ENCODE measurements around the gene ADCY1. TPM values are rescaled to one million over a fixed set of nuclear protein-coding genes. Genes with fewer than 3 reads are reported as not detected.

The ADCY1 gene
- total RNA-seq, 4 donors from 2014 or later, result 0.49 to 1.2 (median 0.72) TPM

GRCh38 chr7:45683556-45684148 lies 109.5 kb downstream of the ADCY1 start:
- Histone ChIP-seq H3K27ac (no peak overlapping the region), H3K4me1 (no peaks in the 10 kb centered on the region), H3K27me3 (no peaks in the 10 kb centered on the region), H3K9me3 (no peaks in the 10 kb centered on the region), H3K4me3 (no peak overlapping the region), H3K36me3 (peaks cover 0 to 10% of the 10 kb centered on the region in 2 donors)
- TF ChIP-seq EP300 (IDR thresholded peaks at IDR 0.05) (no peak), POLR2AphosphoS5 (IDR thresholded peaks at IDR 0.05) (no peak)
- TF ChIP-seq, protein P1, sequence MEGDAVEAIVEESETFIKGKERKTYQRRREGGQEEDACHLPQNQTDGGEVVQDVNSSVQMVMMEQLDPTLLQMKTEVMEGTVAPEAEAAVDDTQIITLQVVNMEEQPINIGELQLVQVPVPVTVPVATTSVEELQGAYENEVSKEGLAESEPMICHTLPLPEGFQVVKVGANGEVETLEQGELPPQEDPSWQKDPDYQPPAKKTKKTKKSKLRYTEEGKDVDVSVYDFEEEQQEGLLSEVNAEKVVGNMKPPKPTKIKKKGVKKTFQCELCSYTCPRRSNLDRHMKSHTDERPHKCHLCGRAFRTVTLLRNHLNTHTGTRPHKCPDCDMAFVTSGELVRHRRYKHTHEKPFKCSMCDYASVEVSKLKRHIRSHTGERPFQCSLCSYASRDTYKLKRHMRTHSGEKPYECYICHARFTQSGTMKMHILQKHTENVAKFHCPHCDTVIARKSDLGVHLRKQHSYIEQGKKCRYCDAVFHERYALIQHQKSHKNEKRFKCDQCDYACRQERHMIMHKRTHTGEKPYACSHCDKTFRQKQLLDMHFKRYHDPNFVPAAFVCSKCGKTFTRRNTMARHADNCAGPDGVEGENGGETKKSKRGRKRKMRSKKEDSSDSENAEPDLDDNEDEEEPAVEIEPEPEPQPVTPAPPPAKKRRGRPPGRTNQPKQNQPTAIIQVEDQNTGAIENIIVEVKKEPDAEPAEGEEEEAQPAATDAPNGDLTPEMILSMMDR (IDR thresholded peaks at IDR 0.05), result no peak
- WGBS, 2 donors (ENCODE audit: low coverage in 1 of 2), result 90 to 100% methylated on average over 2 to 4 of the region's 13 CpGs
- no peak for ATAC-seq

DNA sequence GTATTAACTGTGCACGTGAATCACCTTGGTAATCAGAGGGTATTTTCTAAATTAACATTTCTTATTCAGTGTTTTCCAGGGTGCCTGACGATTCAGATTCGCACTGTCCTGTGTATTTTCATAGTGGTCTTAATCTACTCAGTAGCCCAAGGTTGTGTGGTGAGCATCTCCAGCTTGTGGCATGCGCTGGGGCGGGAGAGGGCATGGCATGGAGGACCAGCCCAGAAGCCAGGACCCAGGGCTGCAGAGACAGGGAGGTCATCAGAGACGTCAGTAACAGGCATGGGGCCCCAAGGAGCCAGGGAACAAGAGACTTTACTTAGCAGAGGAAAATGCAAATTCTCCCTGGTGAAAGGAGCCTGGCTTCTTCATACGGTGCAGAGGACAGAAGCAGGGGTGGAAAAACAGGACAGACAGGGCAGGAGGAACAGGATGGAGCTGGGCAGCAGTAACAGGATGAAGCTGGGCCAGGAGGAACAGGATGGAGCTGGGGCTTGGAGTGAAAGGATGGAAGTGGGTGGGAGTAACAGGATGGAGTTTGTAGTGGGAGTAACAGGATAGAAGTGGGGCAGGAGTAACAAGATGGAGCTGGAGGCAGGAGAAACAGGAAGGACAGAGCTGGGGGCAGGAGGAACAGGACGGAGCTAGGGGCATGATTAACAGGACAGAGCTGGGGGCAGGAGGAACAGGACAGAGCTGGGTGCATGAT lies 110.9 kb downstream of the ADCY1 start:
- no peak overlapping the region for H3K4me3 ChIP-seq
- TF ChIP-seq EP300 (IDR thresholded peaks at IDR 0.05), result no peak
- no peak for TF ChIP-seq POLR2A (IDR thresholded peaks at IDR 0.05)
- TF ChIP-seq POLR2AphosphoS5 (IDR thresholded peaks at IDR 0.05), result no peak
- TF ChIP-seq, protein P1 (IDR thresholded peaks at IDR 0.05), result no peak
- no peaks in the 10 kb centered on the region for H3K4me1 ChIP-seq
- H3K36me3 ChIP-seq, result peaks cover 0 to 6% of the 10 kb centered on the region in 2 donors
- no peak overlapping the region for H3K27ac ChIP-seq
- 32 to 51% methylated on average over 5 to 6 of the region's 8 CpGs for WGBS, 2 donors (ENCODE audit: low coverage in 1 of 2)
- ATAC-seq, result no peak
- H3K27me3 ChIP-seq, result no peaks in the 10 kb centered on the region
- H3K9me3 ChIP-seq, result no peaks in the 10 kb centered on the region

GRCh38 chr7:45685619-45686240 lies 111.6 kb downstream of the ADCY1 start:
- H3K9me3 ChIP-seq, result no peaks in the 10 kb centered on the region
- no peak for ATAC-seq
- no peak overlapping the region for H3K4me3 ChIP-seq
- H3K36me3 ChIP-seq, result peaks cover 0 to 5% of the 10 kb centered on the region in 2 donors
- H3K27me3 ChIP-seq, result no peaks in the 10 kb centered on the region
- TF ChIP-seq POLR2AphosphoS5 (IDR thresholded peaks at IDR 0.05), result no peak
- TF ChIP-seq, protein P1 (IDR thresholded peaks at IDR 0.05), result no peak
- no peak for TF ChIP-seq EP300 (IDR thresholded peaks at IDR 0.05)
- 88 to 97% methylated on average over 5 to 7 of the region's 11 CpGs for WGBS, 2 donors (ENCODE audit: low coverage in 1 of 2)
- H3K27ac ChIP-seq, result no peak overlapping the region
- H3K4me1 ChIP-seq, result no peaks in the 10 kb centered on the region

DNA sequence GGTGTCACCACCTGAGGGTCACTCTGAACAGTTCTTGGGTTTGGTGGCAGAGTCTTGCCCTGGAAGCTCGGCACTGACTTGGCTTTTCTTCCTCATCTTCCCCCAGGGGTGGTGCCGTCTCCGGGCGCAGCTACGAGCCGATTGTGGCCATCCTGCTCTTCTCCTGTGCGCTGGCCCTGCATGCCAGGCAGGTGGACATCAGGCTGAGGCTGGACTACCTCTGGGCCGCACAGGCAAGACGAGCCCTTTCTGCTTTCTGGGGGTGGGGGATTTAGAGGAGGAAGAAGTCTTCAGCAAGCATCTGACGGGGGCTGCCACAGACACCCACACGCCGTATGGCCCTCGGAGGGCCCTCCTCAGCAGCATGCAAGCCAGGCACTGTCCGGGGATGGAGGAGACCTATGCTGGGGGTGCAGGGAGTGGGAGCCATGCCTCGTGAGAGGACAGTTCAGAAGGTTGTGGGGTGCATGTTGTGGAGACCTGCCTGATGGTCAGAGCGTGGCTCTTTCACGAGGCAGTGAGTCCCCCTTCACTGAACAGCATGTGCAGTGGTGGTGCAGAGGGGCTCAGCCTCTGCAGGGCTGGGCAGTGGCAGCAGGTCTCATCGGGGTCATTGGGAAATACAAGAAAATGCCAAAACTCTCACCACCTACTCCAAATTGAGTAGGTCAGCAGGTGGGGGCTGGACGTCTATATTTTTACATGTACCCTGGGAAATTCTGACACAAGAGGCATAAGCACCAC lies 112.4 kb downstream of the ADCY1 start:
- TF ChIP-seq POLR2A (IDR thresholded peaks at IDR 0.05) (no peak), EP300 (IDR thresholded peaks at IDR 0.05) (no peak), POLR2AphosphoS5 (IDR thresholded peaks at IDR 0.05) (no peak)
- TF ChIP-seq, protein P1 (IDR thresholded peaks at IDR 0.05), result no peak
- Histone ChIP-seq H3K9me3 (no peaks in the 10 kb centered on the region), H3K27me3 (no peaks in the 10 kb centered on the region), H3K27ac (no peak overlapping the region), H3K4me3 (no peak overlapping the region), H3K4me1 (no peaks in the 10 kb centered on the region), H3K36me3 (peaks cover 0 to 5% of the 10 kb centered on the region in 2 donors)
- 100% methylated on average over 1 of the region's 19 CpGs; no CpG with 5 or more reads in 1 of the 2 donors for WGBS, 2 donors (ENCODE audit: low coverage in 1 of 2)
- ATAC-seq, result no peak
